ACC112 (cell line): ENCODE measurements around the gene CELA1.

Source experiments
- H2AFZ ChIP-seq: fragments of 200-600 bp; sonication (generic); one replicate; pipeline ENCODE4 v1.6.0; 2017; ENCODE audit warnings: antibody characterized with exemption, low read length; ENCODE audit not compliant: unreplicated experiment
- H3K27ac ChIP-seq: fragments of 200-600 bp; sonication (generic); 2 replicates; pipeline ENCODE4 v1.5.1; 2014; ENCODE audit warnings: low read depth, mild to moderate bottlenecking, antibody characterized with exemption, low read length, moderate library complexity
- H3K27me3 ChIP-seq: fragments of 200-600 bp; sonication (generic); 2 replicates; pipeline ENCODE4 v1.6.1; 2014; ENCODE audit warnings: mild to moderate bottlenecking, antibody characterized with exemption, low read length, moderate library complexity, mixed read lengths; ENCODE audit not compliant: insufficient read depth
- H3K36me3 ChIP-seq: fragments of 200-600 bp; sonication (generic); 2 replicates; pipeline ENCODE4 v1.6.1; 2016; ENCODE audit warnings: mild to moderate bottlenecking, antibody characterized with exemption, low read length, moderate library complexity, mixed read lengths; ENCODE audit not compliant: insufficient read depth
- H3K4me1 ChIP-seq: fragments of 200-600 bp; sonication (generic); one replicate; pipeline ENCODE4 v1.6.1; 2016; ENCODE audit warnings: low read length, mixed read lengths; ENCODE audit not compliant: insufficient read depth, unreplicated experiment, control insufficient read depth
- H3K4me3 ChIP-seq: fragments of 200-600 bp; sonication (generic); 2 replicates; pipeline ENCODE4 v1.5.1; 2014; ENCODE audit warnings: mild to moderate bottlenecking, low read depth, low read length
- H3K79me2 ChIP-seq: fragments of 200-600 bp; sonication (generic); one replicate; pipeline ENCODE4 v1.6.0; 2016; ENCODE audit warnings: low read length; ENCODE audit not compliant: control insufficient read depth, unreplicated experiment, insufficient read depth

CELA1 gene

DNA sequence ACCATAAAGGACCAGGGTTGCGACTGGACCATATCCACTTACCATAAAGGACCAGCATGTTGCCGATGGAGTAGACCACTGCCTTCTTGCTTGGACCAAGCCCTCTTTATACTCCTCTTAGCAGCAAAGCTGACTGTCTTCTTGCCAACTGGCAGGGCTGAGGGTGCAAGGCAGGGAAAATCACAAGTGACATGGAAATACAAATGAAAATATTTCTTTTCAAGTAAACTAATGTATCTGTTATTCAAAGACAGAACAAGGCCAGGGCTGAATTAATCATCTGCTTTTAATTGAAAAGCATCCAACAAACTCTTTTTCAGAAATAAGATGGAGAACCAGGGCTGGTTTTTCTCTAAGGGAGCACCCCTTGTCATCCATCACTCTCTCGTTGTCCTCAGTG lies at the start of gene CELA1:
TSS of gene CELA1 (minus strand) at position 99 of the 400 bp plus-strand sequence. CDS start at position 58, 41 bp downstream.
- H3K27ac ChIP-seq: no peak within 1 kb of the TSS
- H2AFZ ChIP-seq: no peak within 1 kb of the TSS
- H3K4me1 ChIP-seq: peaks cover 11% of the 10 kb centered on the region
- no peaks in the 10 kb centered on the region for H3K36me3 ChIP-seq
- no peaks in the 10 kb centered on the region for H3K27me3 ChIP-seq
- H3K79me2 ChIP-seq: no peaks in the 10 kb centered on the region
- no peak within 1 kb of the TSS for H3K4me3 ChIP-seq

DNA sequence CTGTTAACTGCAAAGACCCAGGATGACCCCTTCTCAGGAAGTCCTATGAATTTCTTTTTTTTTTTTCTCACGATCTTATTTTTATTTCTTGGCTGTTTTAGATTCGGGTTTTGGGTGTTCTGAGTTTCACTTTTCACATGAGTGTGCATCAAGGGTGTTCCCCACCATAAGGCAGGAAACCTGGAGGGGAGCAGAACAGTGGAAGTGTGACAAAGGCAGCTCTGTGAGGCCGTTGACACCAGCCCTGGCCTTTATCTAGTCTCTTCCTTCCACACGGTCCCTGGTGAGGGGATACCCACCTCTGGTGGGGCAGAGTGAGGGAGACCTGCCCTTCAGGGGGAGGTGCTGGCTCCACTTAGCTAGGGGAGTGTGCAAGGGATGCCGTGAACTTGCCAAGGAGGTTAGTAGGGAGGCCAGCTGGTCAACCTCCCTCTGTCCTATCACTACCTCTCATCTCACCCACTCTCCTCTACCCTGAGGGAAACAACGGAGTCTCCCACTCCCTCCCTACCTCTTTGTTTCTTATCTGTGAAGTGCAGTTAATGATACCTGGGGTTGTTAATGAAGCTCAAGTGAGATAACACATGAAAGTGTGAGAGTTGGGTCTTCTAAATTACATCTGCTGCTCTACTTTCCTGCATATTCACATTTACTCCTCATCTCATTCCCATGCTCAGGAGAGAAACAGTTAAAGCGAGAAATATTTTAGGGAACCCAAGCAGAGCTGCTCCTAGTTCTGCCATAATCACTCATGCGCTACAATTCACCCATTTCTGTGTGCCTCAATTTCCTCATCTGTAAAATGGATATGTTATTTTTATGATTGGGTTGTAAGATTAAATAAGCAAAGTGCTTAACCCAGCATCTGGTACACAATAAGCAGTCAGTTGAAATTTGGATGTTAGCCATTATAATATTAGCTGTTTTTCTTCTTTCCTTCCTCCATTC lies 49.1 kb upstream of the CELA1 start:
- Histone ChIP-seq H3K27me3 (peaks cover 10% of the 10 kb centered on the region; the same call in 1 of the 2 replicates), H3K4me3 (no peak overlapping the region), H3K79me2 (no peaks in the 10 kb centered on the region), H2AFZ (peak overlapping the region; percentile 5), H3K36me3 (no peaks in the 10 kb centered on the region), H3K27ac (no peak overlapping the region), H3K4me1 (no peaks in the 10 kb centered on the region)

DNA sequence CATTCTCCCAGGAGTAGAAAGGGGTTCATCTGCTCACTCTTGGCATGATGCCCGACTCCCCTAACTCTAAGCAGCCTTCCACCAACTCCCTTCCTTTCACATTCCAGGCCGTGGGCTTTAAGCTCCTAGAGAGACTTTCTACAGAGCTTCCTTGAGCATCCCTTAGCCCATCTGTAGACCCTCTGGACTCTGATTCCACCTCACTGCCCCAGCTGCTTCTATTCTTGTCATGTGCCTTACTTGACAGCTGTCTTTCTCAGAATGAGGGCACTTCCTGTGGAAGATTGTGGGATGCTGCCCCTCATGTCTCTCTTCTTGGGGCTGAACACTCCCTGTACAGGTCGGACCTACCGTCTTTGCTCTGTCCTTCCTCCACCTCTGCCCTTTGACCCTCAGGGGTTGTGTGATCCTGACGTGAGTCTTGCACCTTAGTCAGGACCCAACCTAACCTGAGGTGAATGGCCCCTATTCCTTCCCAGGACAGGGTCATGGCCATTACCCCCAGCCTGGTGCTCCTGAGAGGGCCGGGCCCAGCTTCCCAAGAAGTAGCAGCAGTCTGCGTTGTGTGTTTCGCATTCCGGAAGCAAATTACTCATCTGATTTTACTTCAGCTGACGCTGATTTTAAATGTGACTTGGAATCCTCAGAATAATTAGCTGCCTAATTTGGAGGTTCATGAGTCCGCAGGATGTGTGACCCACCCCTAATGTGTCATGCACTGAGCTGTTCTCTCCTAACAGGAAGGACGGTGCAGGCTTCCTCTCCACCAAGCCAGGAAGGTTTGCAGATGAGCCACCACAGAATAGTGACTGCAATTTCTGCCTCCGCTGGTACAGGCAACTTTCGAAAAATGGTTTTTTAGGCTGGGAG lies 47.4 kb upstream of the CELA1 start:
- no peaks in the 10 kb centered on the region for H3K36me3 ChIP-seq
- H2AFZ ChIP-seq: no peak overlapping the region
- H3K4me3 ChIP-seq: no peak overlapping the region
- peaks cover 5% of the 10 kb centered on the region for H3K4me1 ChIP-seq
- H3K27me3 ChIP-seq: peaks cover 10% of the 10 kb centered on the region; the same call in 1 of the 2 replicates
- H3K27ac ChIP-seq: peak overlapping the region; percentile 6; the same call in 1 of the 2 replicates
- no peaks in the 10 kb centered on the region for H3K79me2 ChIP-seq

DNA sequence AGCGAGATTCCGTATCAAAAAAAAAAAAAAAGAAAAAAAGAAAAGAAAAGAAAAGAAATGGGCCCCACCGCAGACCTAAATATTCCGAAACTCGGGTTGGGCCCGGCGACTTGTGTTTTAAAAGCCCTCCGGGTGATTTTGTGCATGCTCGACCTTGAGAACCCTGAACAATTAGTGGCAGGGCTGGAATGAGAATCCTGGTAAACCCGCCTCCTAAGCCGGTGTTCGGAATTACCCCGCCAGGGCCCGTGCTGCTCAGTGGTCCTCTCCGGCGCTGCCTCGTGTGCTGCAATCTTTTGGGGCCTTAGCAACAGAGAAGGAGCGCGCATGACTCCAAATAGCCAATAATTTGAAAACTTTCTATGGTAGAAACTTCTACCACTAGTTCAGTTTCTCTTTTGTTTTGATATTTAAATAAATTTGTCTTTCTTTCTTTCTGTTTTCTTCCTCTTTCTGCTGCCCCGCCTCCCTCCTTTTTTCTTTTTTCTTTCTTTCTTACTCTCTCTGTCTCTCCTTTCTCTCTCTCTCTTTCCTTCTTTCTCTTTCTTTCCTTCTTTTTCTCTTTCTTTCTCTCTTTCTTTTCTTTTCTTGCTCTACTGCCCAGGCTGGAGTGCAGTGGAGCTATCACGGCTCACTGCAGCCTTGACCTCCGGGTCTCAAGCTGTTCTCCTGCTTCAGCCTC lies 46.2 kb upstream of the CELA1 start:
- H2AFZ ChIP-seq: peak overlapping the region; percentile 12
- peaks cover 12% of the 10 kb centered on the region for H3K4me1 ChIP-seq
- H3K79me2 ChIP-seq: no peaks in the 10 kb centered on the region
- H3K36me3 ChIP-seq: no peaks in the 10 kb centered on the region
- no peak overlapping the region for H3K27ac ChIP-seq
- H3K27me3 ChIP-seq: peaks cover 10% of the 10 kb centered on the region; the same call in 1 of the 2 replicates
- no peak overlapping the region; the same call in 1 of the 2 replicates for H3K4me3 ChIP-seq

DNA sequence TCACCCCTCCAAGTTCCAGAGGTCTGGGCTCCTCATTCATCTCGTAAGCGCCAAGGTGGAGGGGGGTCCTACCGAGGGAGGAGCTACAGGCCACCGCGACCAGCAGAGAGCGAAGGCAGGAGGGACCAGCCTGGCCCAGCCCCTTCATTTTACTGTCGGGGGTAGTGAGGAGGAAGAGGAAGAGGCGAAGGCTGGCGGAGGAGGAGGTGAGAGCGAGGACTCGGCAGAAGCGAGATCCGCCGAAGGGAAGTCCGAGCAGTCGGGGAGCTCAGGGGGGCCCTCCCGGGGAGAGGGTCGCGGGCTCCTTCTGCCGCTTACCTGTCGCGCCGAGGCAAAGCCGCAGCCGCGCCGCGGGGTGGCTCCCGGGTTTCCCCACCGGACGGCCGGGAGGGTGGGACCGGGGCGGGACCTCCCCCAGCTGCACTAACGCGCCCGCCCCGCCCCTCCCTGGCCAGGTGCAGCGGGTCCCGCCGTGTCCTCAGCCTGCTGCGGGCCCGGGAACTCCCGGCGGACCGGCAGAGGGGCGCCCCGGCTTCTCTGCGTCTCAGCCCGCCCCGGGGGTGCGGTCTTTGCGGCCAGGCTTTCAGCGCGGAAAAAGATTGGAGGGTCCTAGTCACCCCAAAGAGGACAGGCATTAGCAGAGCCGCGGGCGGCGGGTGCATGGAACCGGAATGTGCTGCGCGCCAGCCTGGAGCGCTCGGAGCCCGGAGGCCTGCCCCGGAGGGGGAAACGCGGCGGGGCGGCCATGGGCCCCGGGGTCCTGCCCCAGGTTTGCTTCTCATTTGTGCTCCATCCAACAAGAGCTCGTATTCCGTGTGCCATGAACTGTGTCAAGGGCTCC lies 45.0 kb upstream of the CELA1 start, which contains the start of gene GALNT6:
TSS of gene GALNT6 (minus strand) at position 124 of the 841 bp plus-strand sequence. CDS start 11,625 bp downstream, outside the sequence.
- Histone ChIP-seq H3K4me3 (peak within 1 kb of the TSS; percentile 74), H3K4me1 (peaks cover 12% of the 10 kb centered on the region), H2AFZ (peak within 1 kb of the TSS; percentile 58), H3K27ac (no peak within 1 kb of the TSS), H3K79me2 (no peaks in the 10 kb centered on the region), H3K27me3 (peaks cover 10% of the 10 kb centered on the region; the same call in 1 of the 2 replicates), H3K36me3 (no peaks in the 10 kb centered on the region)

DNA sequence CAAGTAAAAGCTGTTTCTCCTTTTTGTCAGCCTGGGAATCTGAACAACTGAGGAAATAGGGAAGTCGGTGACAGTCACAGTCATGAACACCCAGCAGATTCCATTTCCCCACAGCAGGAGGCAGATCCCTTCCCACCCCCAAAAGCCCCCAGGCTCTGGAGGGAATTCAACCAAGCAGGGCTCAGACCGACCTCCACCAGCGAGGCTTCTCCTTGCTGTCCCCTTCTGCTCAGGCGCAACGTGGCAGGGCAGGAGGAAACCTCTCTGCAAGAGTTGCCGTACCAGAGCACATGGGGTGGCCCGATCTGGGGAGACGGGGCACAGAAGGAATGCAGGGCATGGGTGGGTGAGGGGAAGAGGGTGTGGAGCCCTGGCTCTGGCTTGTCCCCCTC lies 44.4 kb upstream of the CELA1 start:
- Histone ChIP-seq H3K27me3 (peaks cover 10% of the 10 kb centered on the region; the same call in 1 of the 2 replicates), H2AFZ (no peak overlapping the region), H3K79me2 (no peaks in the 10 kb centered on the region), H3K36me3 (no peaks in the 10 kb centered on the region), H3K4me3 (peak overlapping the region; percentile 74), H3K4me1 (peaks cover 12% of the 10 kb centered on the region), H3K27ac (no peak overlapping the region)

DNA sequence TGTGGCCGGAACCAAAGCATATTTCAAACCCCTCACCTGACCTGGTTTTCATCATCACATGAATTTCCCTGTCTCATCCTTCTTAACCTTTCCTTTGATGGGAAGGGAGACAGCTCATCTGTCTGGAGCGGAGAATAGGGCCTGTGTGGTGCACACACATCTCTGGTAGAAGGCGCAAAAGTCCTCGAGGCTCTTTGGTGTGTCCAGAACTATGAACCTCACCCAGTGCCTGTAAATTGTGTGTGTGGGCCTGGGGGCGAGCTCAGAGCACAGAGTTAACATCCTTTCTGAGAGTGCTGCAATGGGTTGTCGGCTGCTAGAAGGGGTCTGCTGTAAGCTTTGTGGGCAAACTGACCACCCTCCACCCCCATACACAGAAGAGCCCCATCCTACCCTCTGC lies 44.0 kb upstream of the CELA1 start:
- no peaks in the 10 kb centered on the region for H3K36me3 ChIP-seq
- H3K27ac ChIP-seq: no peak overlapping the region
- H3K27me3 ChIP-seq: peaks cover 10% of the 10 kb centered on the region; the same call in 1 of the 2 replicates
- no peaks in the 10 kb centered on the region for H3K79me2 ChIP-seq
- peaks cover 12% of the 10 kb centered on the region for H3K4me1 ChIP-seq
- no peak overlapping the region for H3K4me3 ChIP-seq
- no peak overlapping the region for H2AFZ ChIP-seq

DNA sequence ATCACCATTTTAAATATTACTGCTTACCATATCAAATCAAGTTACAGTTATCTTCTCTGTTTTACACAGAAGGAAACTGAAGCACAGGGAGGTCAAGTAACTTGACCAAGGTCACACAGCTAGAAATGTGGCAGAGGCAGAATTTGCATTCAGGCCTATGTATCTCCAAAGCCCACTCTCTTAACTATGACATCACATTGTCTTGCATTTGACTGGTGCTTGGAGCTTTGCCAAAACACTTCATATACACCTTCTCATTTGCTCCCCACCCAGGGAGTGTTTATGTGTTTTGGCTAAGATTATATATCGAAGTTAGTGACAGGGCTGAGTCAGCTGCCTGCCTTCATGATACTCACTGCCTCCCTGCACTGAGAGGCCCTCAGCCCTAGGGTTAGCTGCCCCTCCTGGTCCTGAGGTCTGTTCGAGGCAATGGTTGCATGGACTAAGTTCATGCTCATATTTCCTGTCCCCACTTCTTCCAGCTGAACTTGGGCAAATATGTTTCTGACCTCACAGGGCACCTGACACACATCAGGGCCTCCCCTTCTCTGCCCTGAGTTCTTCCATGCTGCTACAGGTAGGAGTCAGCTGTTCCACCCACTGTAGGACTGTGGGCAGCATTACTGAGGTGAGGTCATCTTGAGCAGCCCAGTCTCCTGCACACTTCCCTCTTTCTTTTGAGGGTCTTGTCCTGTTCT lies 43.0 kb upstream of the CELA1 start:
- H3K27me3 ChIP-seq: peaks cover 10% of the 10 kb centered on the region; the same call in 1 of the 2 replicates
- no peak overlapping the region for H3K4me3 ChIP-seq
- H2AFZ ChIP-seq: no peak overlapping the region
- no peak overlapping the region for H3K27ac ChIP-seq
- H3K4me1 ChIP-seq: peaks cover 12% of the 10 kb centered on the region
- no peaks in the 10 kb centered on the region for H3K36me3 ChIP-seq
- no peaks in the 10 kb centered on the region for H3K79me2 ChIP-seq

DNA sequence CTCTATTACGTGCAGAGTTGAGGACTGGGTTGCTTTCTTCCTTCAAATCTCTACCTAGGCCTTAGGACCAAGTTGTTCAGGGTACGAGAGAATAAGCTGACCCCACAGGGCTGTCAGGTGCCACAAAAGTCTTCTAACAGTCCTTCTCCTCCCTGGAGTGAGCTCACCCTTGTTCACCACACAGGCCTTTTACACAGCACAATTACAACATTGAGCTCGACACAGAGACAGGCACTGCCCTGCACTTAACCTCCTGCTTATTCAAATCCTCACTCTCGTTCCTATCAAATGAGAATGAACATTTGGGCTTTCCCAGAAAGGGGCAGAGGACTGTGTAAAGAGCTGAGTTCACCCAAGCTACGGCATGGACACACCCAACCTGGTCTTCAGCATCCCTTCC lies 42.4 kb upstream of the CELA1 start:
- H2AFZ ChIP-seq: no peak overlapping the region
- H3K36me3 ChIP-seq: no peaks in the 10 kb centered on the region
- H3K4me1 ChIP-seq: peaks cover 12% of the 10 kb centered on the region
- peaks cover 10% of the 10 kb centered on the region; the same call in 1 of the 2 replicates for H3K27me3 ChIP-seq
- no peaks in the 10 kb centered on the region for H3K79me2 ChIP-seq
- no peak overlapping the region for H3K27ac ChIP-seq
- H3K4me3 ChIP-seq: no peak overlapping the region
